Suprapubic skin (tissue), 3 donors: ENCODE measurements around the gene CAPN11.

ENCODE experiments used
- EP300 ChIP-seq: sonication (generic); formaldehyde crosslinking; IDR thresholded peaks from one replicate; pipeline ENCODE4 v1.6.1; 2017; ENCODE audit warnings: antibody characterized with exemption
- POLR2A ChIP-seq, 2 donors: fragments of 450-650 bp; IDR thresholded peaks; one replicate each; pipeline ENCODE4 v1.6.1; 2017; ENCODE audit warnings: antibody characterized with exemption in 2 of 2, mild to moderate bottlenecking in 2 of 2, moderate library complexity in 2 of 2
- TF ChIP-seq, protein P1 (sequence below), 2 donors: fragments of 200-600 bp in 1 of 2; fragments of 450-650 bp in 1 of 2; sonication (generic) in 1 of 2; IDR thresholded peaks; one replicate each; pipeline ENCODE4 v1.5.1; 2016 to 2019; ENCODE audit warnings: antibody characterized with exemption in 2 of 2, mild to moderate bottlenecking in 1 of 2, moderate library complexity in 1 of 2

DNA sequence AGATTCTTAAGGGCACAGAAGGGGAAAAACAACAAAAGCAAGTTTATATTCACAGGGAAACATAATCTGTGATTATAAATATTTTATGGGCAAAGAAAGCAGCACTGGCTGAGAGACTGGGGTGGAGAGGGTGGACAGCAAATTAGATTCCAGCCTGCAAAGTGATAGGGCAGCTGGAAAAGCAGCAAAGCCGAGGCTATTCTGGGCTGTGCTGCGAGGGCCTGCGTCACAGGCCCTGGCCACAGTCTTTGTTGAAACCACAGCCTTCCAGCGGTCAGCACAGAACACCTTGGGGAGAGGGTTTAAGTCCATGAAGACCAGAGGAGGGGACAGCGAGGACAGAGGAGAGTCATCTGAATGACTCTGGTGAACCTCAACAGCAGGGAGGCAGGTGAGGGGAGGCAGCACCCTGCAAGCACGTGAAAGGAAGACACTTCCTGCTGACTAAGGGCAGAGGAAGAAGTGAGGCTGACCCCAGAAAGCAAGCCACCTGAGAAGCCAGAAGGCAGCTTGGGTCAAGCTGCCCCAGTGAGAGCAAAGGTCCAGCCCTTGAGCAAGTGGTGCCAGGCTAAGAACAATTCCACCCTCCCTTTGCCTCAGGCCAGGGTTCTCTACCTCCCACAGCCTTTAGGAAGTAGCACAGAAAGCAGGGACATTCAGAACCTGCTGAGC lies 48.5 kb upstream of the CAPN11 start:
- TF ChIP-seq, protein P1, sequence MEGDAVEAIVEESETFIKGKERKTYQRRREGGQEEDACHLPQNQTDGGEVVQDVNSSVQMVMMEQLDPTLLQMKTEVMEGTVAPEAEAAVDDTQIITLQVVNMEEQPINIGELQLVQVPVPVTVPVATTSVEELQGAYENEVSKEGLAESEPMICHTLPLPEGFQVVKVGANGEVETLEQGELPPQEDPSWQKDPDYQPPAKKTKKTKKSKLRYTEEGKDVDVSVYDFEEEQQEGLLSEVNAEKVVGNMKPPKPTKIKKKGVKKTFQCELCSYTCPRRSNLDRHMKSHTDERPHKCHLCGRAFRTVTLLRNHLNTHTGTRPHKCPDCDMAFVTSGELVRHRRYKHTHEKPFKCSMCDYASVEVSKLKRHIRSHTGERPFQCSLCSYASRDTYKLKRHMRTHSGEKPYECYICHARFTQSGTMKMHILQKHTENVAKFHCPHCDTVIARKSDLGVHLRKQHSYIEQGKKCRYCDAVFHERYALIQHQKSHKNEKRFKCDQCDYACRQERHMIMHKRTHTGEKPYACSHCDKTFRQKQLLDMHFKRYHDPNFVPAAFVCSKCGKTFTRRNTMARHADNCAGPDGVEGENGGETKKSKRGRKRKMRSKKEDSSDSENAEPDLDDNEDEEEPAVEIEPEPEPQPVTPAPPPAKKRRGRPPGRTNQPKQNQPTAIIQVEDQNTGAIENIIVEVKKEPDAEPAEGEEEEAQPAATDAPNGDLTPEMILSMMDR (IDR thresholded peaks at IDR 0.05): no peak
- TF ChIP-seq EP300 (no peak), POLR2A (IDR thresholded peaks at IDR 0.05) (no peak)
